Keratinocyte (primary cell): ENCODE results near the gene VWA7.

Source experiments
- EZH2 ChIP-seq: IDR thresholded peaks from one replicate; pipeline ENCODE4 v1.6.1; 2012; ENCODE audit warnings: inconsistent platforms, mild to moderate bottlenecking, low read length, moderate library complexity
- TF ChIP-seq, protein P1 (sequence below), 3 experiments: IDR thresholded peaks in 1 of 3; conservative IDR thresholded peaks in 1 of 3; optimal IDR thresholded peaks in 1 of 3; 2 replicates in 2 of 3; 3 replicates in 1 of 3; pipeline versions ENCODE3 to v1.5.1; 2011; ENCODE audit warnings: low read length in 3 of 3, mild to moderate bottlenecking in 3 of 3, moderate library complexity in 2 of 3, control low read depth in 1 of 3, inconsistent platforms in 1 of 3; ENCODE audit not compliant: insufficient read depth in 2 of 3; ENCODE audit errors: extremely low read depth in 1 of 3

DNA sequence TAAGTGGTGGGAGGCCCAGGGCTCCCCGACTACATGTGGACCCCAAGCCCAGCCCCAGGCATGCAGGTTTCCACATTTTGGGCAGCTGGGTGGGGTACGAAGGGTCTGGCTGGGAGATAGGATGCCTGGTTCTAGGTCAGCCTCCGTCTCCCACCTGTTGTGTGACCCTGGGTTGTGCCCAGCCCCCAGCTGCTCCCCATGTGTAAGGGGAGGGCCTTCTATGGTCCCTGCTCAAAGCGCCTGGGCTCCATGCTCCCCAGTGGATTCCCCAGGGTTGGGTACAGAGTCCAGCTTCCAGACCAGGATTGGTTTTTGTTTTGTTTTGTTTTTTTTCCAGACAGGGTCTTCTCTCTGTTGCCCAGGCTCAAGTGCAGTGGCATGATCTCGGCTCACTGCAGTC is 1.1 kb upstream of the VWA7 start:
- TF ChIP-seq, protein P1, sequence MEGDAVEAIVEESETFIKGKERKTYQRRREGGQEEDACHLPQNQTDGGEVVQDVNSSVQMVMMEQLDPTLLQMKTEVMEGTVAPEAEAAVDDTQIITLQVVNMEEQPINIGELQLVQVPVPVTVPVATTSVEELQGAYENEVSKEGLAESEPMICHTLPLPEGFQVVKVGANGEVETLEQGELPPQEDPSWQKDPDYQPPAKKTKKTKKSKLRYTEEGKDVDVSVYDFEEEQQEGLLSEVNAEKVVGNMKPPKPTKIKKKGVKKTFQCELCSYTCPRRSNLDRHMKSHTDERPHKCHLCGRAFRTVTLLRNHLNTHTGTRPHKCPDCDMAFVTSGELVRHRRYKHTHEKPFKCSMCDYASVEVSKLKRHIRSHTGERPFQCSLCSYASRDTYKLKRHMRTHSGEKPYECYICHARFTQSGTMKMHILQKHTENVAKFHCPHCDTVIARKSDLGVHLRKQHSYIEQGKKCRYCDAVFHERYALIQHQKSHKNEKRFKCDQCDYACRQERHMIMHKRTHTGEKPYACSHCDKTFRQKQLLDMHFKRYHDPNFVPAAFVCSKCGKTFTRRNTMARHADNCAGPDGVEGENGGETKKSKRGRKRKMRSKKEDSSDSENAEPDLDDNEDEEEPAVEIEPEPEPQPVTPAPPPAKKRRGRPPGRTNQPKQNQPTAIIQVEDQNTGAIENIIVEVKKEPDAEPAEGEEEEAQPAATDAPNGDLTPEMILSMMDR (optimal IDR thresholded peaks at IDR 0.05 in 1 of 3, IDR thresholded peaks at IDR 0.05 in 1 of 3, conservative IDR thresholded peaks at IDR 0.05 in 1 of 3; ENCODE audit: extremely low read depth in 1 of 3, insufficient read depth in 2 of 3, low read length in 3 of 3): no peak
- TF ChIP-seq EZH2: no peak
